H9 (cell line): ENCODE measurements around the gene TMTC3. TPM values are rescaled to one million over a fixed set of nuclear protein-coding genes. Genes with fewer than 3 reads are reported as not detected.

Source experiments
- DNase-seq: peaks from one replicate; pipeline ENCODE4 v3.0.0-alpha.2; 2017
- H2AFZ ChIP-seq: one replicate; pipeline ENCODE4 v1.6.1; 2013; ENCODE audit warnings: mild to moderate bottlenecking, low read length, control low read depth, moderate library complexity
- H2AK5ac ChIP-seq: 2 replicates; pipeline ENCODE4 v1.6.1; 2013; ENCODE audit warnings: low read length, control low read depth, mixed read lengths; ENCODE audit not compliant: insufficient read length
- H2BK120ac ChIP-seq: one replicate; pipeline ENCODE4 v1.6.1; 2013; ENCODE audit warnings: low read depth, mild to moderate bottlenecking, low read length, control low read depth, inconsistent platforms; ENCODE audit not compliant: poor library complexity, severe bottlenecking
- H2BK12ac ChIP-seq: 2 replicates; pipeline ENCODE4 v1.6.1; 2013; ENCODE audit warnings: low read length, control low read depth, mixed read lengths, low read depth; ENCODE audit not compliant: insufficient read length
- H2BK15ac ChIP-seq: 2 replicates; pipeline ENCODE4 v1.6.1; 2013; ENCODE audit warnings: low read depth, low read length, control low read depth
- H2BK20ac ChIP-seq: one replicate; pipeline ENCODE4 v1.6.1; 2013; ENCODE audit warnings: low read depth, mild to moderate bottlenecking, low read length, control low read depth, inconsistent platforms; ENCODE audit not compliant: poor library complexity, severe bottlenecking
- H2BK5ac ChIP-seq: 2 replicates; pipeline ENCODE4 v1.6.1; 2013; ENCODE audit warnings: low read length, control low read depth, mixed read lengths; ENCODE audit not compliant: insufficient read length
- H3K14ac ChIP-seq: 2 replicates; pipeline ENCODE4 v1.6.1; 2013; ENCODE audit warnings: low read length, control low read depth; ENCODE audit not compliant: insufficient read depth
- H3K18ac ChIP-seq: 2 replicates; pipeline ENCODE4 v1.6.1; 2013; ENCODE audit warnings: low read depth, mild to moderate bottlenecking, mixed read lengths, low read length, control low read depth; ENCODE audit not compliant: insufficient read length
- H3K23ac ChIP-seq: 2 replicates; pipeline ENCODE4 v1.6.1; 2013; ENCODE audit warnings: low read length, control low read depth, mixed read lengths, low read depth; ENCODE audit not compliant: insufficient read length
- H3K23me2 ChIP-seq: 2 replicates; pipeline ENCODE4 v1.6.1; 2013; ENCODE audit warnings: low read depth, mild to moderate bottlenecking, mixed read lengths, low read length, control low read depth; ENCODE audit not compliant: insufficient read length, poor library complexity, severe bottlenecking
- H3K27ac ChIP-seq: 2 replicates; pipeline ENCODE4 v1.5.1; 2013; ENCODE audit warnings: low read length, control low read depth, mixed read lengths, low read depth; ENCODE audit not compliant: insufficient read length
- H3K27me3 ChIP-seq: 2 replicates; pipeline ENCODE4 v1.6.1; 2013; ENCODE audit warnings: low read length, control low read depth, inconsistent platforms; ENCODE audit not compliant: insufficient read depth
- H3K4ac ChIP-seq: 2 replicates; pipeline ENCODE4 v1.6.1; 2013; ENCODE audit warnings: low read depth, mild to moderate bottlenecking, control low read depth, inconsistent platforms, low read length, moderate library complexity
- H3K4me1 ChIP-seq: 2 replicates; pipeline ENCODE4 v1.6.1; 2013; ENCODE audit warnings: low read length, control low read depth, inconsistent platforms; ENCODE audit not compliant: insufficient read depth
- H3K4me2 ChIP-seq: 2 replicates; pipeline ENCODE4 v1.6.1; 2013; ENCODE audit warnings: low read length, control low read depth, mixed read lengths; ENCODE audit not compliant: insufficient read length, insufficient read depth
- H3K56ac ChIP-seq: 2 replicates; pipeline ENCODE4 v1.6.1; 2013; ENCODE audit warnings: low read depth, mild to moderate bottlenecking, mixed read lengths, low read length, control low read depth; ENCODE audit not compliant: insufficient read length
- H3K79me1 ChIP-seq: 2 replicates; pipeline ENCODE4 v1.6.1; 2013; ENCODE audit warnings: low read depth, mild to moderate bottlenecking, moderate library complexity, low read length, control low read depth, inconsistent platforms; ENCODE audit not compliant: insufficient read depth, poor library complexity, severe bottlenecking
- H3K79me2 ChIP-seq: 2 replicates; pipeline ENCODE4 v1.6.1; 2013; ENCODE audit warnings: low read length, control low read depth, inconsistent platforms; ENCODE audit not compliant: insufficient read depth
- H3K9ac ChIP-seq: 2 replicates; pipeline ENCODE4 v1.6.1; 2013; ENCODE audit warnings: low read length, control low read depth, mixed read lengths; ENCODE audit not compliant: insufficient read length; ENCODE audit errors: extremely low read depth
- H3K9me3 ChIP-seq: one replicate; pipeline ENCODE4 v1.6.1; 2013; ENCODE audit warnings: low read depth, low read length, inconsistent platforms; ENCODE audit not compliant: control insufficient read depth
- H3T11ph ChIP-seq: one replicate; pipeline ENCODE4 v1.6.1; 2013; ENCODE audit warnings: mild to moderate bottlenecking, low read length, control low read depth, inconsistent platforms
- H4K20me1 ChIP-seq: one replicate; pipeline ENCODE4 v1.6.1; 2013; ENCODE audit not compliant: control insufficient read depth, insufficient read length, insufficient read depth
- H4K5ac ChIP-seq: 2 replicates; pipeline ENCODE4 v1.6.1; 2013; ENCODE audit warnings: low read depth, mild to moderate bottlenecking, mixed read lengths, low read length, control low read depth; ENCODE audit not compliant: insufficient read length
- H4K8ac ChIP-seq: replicated peaks from 2 replicates; pipeline ENCODE4 v1.6.1; 2013; ENCODE audit warnings: low read length, control low read depth, mixed read lengths, low read depth; ENCODE audit not compliant: insufficient read length
- H4K91ac ChIP-seq: 2 replicates; pipeline ENCODE4 v1.6.1; 2013; ENCODE audit warnings: low read depth, mild to moderate bottlenecking, moderate library complexity, mixed read lengths, low read length, control low read depth; ENCODE audit not compliant: insufficient read length
- H3K27ac Mint-ChIP-seq, 3 experiments: 2 replicates in 2 of 3; 3 replicates in 1 of 3; pipeline ENCODE4 v1.8.0; 2020 to 2021; ENCODE audit warnings: mixed read lengths in 3 of 3, mild to moderate bottlenecking in 1 of 3, moderate library complexity in 1 of 3
- H3K27me3 Mint-ChIP-seq: 2 replicates; pipeline ENCODE4 v1.8.0; 2021; ENCODE audit warnings: low read depth, mild to moderate bottlenecking, moderate library complexity, mixed read lengths
- H3K36me3 Mint-ChIP-seq, 3 experiments: 2 replicates in 2 of 3; 3 replicates in 1 of 3; pipeline ENCODE4 v1.8.0; 2020 to 2021; ENCODE audit warnings: low read depth in 3 of 3, mixed read lengths in 3 of 3; ENCODE audit not compliant: insufficient read depth in 1 of 3
- H3K4me1 Mint-ChIP-seq, 2 experiments: 2 replicates each; pipeline ENCODE4 v1.8.0; 2020; ENCODE audit warnings: mixed read lengths in 2 of 2
- H3K4me3 Mint-ChIP-seq, 2 experiments: 2 replicates in 1 of 2; 3 replicates in 1 of 2; pipeline ENCODE4 v1.8.0; 2020 to 2021; ENCODE audit warnings: mild to moderate bottlenecking in 2 of 2, mixed read lengths in 2 of 2, moderate library complexity in 1 of 2
- H3K9me3 Mint-ChIP-seq, 2 experiments: 2 replicates in 1 of 2; 3 replicates in 1 of 2; pipeline ENCODE4 v1.8.0; 2020; ENCODE audit warnings: mild to moderate bottlenecking in 2 of 2, mixed read lengths in 2 of 2, moderate library complexity in 1 of 2
- total RNA-seq: library from RNA; stranded (reverse); gene quantifications from 2 replicates; pipeline ENCODE4 v1.2.1, GENCODE V29; 2021
- TF ChIP-seq, protein P1 (sequence below): fragments of 200-600 bp; sonication (generic); conservative IDR thresholded peaks from 3 replicates; pipeline ENCODE4 v1.8.0; 2021; ENCODE audit warnings: antibody characterized with exemption, mild to moderate bottlenecking

Gene TMTC3
- total RNA-seq, 1 experiment from 2014 or later = 37.7 TPM

DNA sequence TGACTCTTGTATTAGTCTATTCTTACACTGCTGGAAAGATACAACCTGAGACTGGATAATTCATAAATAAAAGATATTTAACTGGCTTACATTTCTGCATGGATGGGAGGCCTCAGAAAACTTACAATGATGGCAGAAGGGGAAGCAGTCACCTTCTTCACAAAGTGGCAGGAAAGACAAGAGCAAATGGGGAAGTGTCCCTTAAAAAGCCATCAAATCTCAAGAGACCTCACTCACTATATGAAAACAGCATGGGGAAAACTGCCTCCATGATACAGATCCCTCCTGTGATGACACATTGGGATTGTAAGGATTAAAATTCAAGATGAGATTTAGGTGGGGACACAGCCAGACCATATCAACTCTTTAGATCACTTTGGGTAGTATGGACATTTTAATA is 83.7 kb downstream of the TMTC3 start:
- Histone ChIP-seq H3K14ac (no peak overlapping the region), H3K4me2 (no peak overlapping the region), H4K91ac (no peak overlapping the region), H3K23ac (no peak overlapping the region), H3T11ph (no peak overlapping the region), H4K8ac (no peak overlapping the region), H2BK12ac (no peak overlapping the region), H3K23me2 (no peaks in the 10 kb centered on the region), H3K56ac (no peak overlapping the region), H3K9ac (no peak overlapping the region), H4K5ac (no peak overlapping the region), H3K79me2 (no peaks in the 10 kb centered on the region), H3K18ac (no peak overlapping the region), H2AK5ac (no peak overlapping the region), H3K79me1 (no peaks in the 10 kb centered on the region), H2AFZ (no peak overlapping the region), H2BK120ac (no peak overlapping the region), H3K4me1 (no peaks in the 10 kb centered on the region), H3K27ac (no peak overlapping the region), H3K9me3 (no peaks in the 10 kb centered on the region), H2BK5ac (no peak overlapping the region), H4K20me1 (no peaks in the 10 kb centered on the region), H3K27me3 (no peaks in the 10 kb centered on the region), H2BK15ac (no peak overlapping the region), H2BK20ac (no peak overlapping the region), H3K4ac (no peak overlapping the region)
- Mint-ChIP-seq H3K9me3 (peaks cover 3 to 14% of the 10 kb centered on the region in 2 experiments), H3K27me3 (no peaks in the 10 kb centered on the region), H3K4me3 (no peak overlapping the region), H3K4me1 (peaks cover 19 to 22% of the 10 kb centered on the region in 2 experiments), H3K36me3 (peaks cover 0 to 7% (median 6%) of the 10 kb centered on the region in 3 experiments; a peak in 4 of 7 replicates), H3K27ac (no peak overlapping the region)
- TF ChIP-seq, protein P1, sequence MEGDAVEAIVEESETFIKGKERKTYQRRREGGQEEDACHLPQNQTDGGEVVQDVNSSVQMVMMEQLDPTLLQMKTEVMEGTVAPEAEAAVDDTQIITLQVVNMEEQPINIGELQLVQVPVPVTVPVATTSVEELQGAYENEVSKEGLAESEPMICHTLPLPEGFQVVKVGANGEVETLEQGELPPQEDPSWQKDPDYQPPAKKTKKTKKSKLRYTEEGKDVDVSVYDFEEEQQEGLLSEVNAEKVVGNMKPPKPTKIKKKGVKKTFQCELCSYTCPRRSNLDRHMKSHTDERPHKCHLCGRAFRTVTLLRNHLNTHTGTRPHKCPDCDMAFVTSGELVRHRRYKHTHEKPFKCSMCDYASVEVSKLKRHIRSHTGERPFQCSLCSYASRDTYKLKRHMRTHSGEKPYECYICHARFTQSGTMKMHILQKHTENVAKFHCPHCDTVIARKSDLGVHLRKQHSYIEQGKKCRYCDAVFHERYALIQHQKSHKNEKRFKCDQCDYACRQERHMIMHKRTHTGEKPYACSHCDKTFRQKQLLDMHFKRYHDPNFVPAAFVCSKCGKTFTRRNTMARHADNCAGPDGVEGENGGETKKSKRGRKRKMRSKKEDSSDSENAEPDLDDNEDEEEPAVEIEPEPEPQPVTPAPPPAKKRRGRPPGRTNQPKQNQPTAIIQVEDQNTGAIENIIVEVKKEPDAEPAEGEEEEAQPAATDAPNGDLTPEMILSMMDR = no peak
- no peak for DNase-seq
